Activated T-helper 1 cell treated with Interleukin-2 at 50 U/mL for 16 hours (primary cell): ENCODE measurements around the gene POLD3.

Experiments used
- DNase-seq: peaks from one replicate; pipeline ENCODE4 v3.0.0-alpha.2; 2020; ENCODE audit warnings: low read depth

The POLD3 gene

DNA sequence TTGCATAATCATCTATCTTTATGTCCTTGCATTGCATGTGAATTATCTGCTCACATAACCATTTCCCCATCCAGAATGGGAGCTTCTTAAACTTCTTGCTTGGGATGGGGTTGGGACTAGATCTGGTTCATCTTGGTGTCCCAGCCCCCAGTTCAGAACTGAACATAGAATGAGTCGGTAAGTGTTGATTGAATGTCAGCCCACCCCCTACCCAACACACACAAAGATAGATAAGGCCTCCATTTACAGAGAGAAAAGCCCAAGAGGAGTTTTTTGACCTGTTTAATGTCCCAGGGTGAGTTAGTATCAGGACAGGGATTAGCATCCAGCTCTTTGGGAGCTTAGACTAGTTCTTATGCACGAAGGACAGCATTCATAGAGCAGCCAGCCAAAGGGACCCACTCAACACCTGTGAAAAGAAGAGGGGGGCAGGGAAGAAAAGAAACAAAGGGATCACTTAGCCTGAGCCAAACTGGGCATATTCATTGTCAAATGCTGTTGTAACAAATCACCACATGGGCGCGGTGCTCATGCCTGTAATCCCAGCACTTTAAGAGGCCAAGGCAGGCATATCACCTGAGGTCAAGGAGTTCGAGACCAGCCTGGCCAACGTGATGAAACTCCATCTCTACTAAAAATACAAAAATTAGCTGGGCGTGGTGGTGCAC lies 81.4 kb downstream of the POLD3 start:
- DNase-seq, result no peak

DNA sequence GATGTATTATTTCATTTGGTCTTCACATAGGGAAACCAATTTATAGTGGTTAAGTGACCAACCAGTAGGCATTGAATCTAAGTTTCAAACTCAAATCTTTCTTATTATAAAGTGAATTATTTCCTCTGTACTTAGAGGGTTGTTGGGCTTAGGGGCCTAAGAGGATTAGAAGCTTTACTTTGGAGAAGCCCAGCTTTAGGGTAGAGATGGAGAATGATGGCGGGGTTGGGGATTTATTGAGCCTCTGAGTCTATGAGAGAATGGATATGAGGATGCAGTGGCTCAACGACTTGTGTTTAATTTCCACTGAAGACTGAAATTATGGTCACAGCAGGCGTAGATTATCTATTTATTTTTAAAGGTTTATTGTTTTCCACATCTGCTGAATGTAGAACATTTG lies 83.4 kb downstream of the POLD3 start:
- DNase-seq, result no peak

DNA sequence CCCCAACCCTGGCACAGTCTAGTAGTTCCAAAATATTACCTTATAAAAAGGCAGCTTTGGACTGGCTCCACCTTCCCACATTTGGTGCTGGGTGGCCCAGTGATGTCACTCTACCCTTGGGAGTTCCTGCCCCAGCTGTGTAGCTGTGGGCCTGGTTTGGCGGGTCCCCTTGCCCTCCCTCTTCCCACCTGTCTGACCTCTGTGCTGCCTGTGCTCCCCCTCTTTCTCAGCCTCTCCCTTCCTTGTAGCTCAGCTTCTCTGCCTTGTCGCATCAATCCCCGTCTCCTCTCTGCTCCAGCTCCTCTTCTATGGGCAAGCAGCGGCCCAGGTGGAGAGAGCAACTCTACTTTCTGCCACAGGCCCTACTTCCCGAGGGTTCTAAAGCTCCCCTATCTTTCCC lies 84.2 kb downstream of the POLD3 start:
- no peak for DNase-seq

DNA sequence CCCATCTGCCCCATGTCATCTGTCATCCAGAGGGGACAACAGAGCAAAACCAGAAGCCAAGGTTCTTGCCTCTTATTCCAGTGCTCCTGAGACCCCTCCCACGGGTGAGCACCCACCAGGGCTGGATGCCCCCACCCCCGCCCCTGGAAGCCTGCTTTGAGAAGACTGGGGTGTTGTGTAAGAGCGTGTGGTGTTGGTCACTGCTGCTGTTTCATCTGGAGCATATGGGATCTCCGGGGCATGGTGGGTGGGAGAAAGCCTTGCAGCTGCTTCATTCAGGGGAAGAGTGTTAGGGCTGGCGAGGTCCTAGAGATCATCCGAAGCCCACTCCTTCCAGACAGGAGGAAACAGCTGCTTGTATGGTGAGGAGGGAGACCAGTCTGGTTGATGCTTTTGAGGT lies 84.7 kb downstream of the POLD3 start:
- no peak for DNase-seq

DNA sequence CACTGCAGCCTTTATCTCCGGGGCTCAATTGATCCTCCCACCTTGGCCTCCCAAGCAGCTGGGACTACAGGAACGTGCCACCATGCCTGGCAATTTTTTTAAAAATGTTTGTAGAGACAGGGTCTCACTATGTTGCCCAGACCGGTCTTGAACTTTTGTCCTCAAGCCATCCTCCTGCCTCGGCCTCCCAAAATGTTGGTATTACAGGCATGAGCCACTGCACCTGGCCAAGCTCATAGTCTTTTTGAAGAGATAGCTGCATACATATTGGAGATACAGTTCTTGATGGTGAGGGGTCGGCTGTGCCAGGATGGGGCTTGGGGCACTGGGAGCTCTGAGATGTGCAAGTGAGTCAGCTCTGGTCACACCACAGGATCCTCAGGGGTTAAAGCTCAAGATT lies 85.7 kb downstream of the POLD3 start:
- DNase-seq, result no peak

DNA sequence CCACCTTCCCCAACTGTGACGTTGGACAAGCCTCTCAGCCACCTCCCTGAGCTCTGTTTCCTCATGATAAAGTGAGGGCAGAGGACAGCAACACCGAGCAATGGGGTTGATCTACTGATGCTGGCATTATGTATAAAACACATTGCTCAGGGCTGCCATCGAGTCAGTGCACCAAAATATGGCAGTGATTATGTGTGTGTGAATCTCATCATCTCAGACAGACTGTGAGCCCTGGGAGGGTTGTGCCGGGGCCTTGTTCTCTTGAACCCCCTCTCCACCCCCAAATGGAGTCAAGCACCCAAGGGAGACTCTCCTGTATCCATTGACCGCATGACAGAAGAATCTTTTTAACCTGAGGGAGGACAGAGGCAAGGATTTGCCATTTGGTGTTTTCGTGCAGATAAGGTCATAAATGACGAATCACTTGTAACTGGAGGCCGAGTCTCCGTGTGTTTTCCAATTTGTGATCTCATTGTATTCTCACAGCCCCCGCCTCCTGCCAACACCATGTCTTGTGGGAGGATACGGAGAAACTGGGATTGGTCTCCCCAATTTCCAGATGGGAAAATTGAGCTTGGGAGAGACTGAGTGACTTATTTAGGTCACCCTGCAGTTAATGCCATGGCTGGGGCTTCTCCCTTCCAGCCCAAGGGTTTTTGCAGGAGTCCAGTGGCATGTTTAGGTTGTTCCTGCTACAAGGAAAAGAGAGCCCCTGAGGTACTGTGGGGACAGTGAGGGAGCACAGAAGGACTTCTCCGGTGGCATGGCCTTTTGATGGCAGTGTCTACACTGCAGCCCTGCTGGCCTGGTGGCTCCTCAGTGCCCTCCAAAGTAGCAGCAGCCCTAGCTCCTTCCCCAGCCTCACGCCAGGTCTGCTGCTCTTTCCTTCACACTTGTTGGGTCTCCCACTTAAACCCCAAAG lies 86.5 kb downstream of the POLD3 start:
- DNase-seq, result no peak

DNA sequence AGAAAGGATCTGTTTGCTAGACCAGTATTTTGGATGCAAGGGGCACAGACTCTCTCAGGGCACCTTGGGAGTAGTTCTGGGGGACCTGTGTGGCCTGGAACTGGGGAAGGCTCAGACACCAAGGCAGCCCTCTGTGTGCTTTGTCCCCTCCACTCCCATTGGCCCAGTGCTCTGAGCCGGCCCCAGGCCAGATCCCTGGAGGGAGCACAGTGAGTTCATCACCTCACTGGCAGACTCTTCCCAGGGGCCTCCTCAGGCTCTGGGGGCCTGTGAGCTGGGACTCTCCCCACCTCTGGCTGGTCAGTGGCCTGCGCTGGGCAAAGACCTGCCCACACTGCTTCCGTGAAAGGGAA lies 87.1 kb downstream of the POLD3 start:
- DNase-seq, result no peak

DNA sequence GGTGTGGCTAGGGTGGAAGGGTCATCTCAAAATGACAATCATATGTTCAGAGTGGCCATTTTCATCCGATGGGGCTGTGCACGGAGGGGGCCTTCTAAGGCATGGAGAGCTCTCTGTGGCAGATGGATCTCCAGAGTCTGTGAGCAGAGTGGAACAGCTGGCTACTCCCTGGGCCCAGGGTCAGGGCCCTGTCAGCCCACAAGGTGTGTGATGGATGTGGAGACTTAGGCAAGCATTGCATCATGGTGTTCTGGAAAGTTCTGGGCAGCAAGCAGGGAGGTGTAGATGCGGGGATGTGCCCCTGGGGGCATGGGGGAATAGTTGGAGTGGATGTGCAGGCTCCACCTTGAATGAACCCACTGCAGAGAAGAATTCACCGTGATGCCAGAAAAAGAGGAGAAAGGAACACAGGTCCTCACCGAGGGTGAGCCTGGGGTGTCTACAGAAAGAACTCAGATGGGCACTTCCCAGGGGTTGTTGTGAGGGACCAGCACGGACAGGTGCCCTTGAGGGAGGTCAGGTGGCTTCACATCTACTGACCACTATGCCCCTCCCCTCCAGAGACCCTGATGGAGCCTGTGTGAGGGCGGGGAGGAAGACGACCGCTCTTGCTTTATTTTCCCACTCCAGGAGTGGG lies 87.8 kb downstream of the POLD3 start:
- DNase-seq, result no peak

DNA sequence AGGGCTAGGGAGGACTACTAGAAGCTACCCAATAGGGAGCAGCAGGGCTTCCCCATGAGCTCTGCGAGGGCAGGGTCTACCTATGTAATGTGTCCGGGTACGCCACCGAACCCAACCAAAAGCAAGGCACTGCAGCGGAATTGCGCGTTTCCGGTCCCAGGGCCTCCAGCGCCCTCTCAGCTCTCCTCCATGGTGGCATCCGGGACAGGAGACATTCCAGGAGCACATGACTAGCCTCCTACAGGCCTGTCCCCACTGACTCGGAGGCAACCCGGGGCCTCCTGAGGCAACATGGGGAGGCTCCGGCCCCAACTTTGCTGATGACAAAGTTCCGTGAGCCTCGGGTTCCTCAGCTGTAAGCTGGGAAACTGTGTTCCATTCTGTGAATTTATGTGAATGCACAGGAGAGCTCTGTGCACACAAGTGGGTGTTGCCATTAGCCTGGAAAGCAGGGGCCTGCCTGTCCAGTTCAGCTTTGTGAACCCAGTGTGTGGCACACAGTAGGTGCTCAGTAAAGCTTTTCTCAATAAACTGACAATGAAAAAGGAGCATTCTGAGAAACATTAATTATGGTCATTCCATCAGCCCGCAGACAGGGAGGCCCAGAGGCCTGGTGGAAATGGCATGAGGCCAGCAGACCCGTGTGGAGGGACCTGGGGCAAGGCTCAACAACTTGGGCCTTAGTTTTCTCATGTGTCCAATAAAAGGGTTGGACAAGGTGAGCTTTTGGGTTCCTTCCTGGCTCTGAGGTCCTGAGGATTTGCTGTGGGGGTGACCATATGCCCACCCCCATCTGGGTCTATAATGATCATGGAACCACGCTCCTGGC lies 88.5 kb downstream of the POLD3 start:
- DNase-seq, result no peak

DNA sequence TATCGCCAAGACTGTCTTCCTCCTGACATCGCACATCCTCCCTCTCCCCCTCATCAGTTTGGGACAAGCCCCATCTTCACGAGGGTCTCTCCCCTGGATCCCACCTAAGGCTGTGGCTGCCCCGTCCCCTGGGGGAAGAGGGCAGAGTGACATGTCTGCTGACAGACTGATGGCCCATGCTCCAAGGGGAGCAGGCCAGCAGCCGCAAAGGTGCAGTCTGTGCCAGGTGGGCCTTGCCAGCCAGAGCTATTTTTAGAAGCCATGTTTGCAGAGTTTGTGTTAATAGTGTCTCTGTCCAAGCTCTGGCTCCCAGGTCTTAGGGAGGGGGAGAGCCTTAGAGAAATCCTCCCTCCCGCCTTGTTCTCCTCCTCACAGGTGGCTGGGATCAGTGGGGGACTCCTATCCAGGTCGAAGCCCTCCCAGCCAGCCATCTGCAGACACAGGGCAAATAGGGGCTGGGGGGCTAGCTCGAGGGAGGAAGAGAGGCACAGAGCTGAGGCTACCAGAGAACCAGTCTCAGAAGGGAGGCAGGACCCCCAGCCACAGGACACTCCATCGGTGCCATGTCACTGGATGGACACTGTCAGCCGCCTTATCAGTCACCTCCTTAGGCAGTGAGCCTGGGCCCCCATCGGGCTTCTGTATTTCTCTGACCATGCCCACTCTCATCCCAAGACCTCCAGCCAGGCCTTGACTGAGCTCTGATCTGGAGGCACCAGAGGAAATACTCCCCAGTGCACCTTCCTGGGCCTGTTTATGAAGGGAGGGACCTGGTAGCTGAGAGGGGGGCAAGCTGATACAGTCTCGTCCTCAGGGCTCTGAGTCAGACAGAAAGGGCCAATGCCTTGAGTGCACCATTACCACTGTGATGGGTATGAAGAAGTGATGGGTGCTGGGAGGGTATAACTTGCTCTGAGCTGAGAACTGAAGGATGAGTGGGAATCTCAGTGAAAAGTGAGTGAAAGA lies 89.6 kb downstream of the POLD3 start:
- DNase-seq, result no peak

DNA sequence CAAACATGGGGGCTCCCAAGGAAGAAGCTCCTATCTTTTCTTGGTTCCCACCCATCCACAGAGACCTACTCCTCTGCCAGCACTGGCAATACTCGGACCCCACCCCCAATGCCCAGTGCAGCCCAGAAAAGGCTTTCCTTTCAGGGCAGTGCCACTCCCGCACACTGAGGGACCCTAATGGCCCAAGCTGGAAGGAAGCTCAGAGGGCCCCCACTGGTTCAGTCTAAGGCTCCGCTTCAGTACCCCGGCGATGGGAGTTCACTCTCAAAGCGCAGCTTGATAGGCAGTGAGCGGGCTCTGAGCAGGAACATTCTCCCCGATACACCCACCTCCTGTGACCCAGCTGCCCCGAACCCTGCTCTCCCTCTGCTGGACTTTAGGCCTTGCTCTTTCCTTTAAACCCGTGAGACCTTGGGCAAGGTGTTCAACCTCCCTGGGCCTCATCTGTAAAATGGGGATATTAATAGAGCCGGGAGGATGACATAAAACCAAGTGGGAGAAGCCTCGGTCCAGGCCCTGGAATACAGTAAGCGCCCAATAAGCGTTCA lies 90.4 kb downstream of the POLD3 start:
- DNase-seq, result no peak

DNA sequence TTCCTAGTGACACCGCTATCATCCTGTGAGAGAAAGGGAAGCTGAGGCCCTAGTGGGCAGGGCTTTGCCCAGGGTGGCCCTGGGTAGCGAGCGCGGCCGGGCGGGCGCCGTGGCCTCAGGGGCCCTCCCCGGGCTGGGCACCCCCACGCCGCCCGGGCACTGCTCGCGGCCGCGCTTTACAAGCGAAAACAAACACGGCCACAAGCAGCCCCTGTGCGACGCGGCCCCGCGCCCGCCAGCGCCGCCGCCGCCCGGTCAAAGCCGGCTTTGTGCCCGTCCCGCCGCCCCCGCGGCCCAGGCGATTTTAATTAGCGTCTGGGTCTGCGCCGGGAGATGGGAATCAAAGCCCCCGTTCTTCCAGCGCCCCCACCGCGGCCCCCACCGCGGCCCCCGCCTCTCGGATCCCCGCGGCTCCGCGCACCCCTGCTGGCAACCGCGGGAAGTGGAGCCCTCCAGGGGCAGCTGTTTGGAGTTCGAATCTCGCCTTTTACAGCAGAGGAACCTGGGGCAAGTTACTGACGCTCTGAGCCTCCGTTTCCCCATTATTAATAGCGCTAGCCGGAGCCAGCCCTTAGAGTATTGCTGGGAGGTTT lies 91.0 kb downstream of the POLD3 start:
- no peak for DNase-seq

DNA sequence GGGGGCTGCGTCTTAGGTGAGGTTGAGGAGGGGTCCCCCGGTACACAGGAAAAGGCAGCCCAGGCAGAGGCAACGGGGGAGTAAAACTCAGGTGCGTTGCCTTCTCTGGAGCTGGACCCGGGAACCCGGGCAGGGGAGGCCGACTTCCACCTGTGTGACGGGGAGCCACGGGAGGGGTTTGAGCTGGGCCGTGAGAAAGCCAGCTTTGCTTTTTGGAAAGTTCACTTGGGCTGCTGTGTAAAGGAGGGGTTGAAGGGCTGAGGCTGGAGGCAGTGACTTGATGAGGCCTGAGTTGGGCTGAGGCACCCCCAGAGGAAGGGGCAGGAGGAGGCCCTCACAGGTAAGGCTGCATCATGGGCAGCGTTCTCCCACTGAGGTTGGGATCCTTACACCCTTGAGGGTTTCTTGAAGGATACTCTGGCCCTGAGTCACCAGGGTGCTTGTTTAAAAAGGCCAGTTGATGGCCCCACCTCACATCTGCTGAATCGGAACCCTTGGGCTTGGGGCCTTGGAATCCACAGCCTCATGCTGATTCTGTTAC lies 91.6 kb downstream of the POLD3 start:
- no peak for DNase-seq

DNA sequence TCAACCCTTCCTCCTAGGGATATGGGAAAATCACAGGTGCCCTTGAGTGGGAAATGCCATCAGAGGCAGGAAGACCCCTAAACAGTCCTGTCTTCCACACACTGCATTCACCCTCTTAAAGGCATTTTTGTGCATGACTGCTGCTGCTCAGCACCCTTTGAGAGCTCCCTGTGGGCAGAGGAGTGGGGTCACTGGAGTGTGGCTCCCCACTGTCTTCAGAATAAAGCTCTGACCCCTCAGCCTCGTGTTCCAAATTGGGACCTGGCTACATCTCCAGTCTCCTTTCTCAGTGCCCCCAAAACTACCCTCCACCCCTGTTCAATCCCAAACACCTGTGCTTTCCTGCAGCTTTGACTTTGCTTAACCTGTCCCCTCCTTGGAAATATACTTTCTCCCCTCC lies 92.3 kb downstream of the POLD3 start:
- DNase-seq, result no peak

DNA sequence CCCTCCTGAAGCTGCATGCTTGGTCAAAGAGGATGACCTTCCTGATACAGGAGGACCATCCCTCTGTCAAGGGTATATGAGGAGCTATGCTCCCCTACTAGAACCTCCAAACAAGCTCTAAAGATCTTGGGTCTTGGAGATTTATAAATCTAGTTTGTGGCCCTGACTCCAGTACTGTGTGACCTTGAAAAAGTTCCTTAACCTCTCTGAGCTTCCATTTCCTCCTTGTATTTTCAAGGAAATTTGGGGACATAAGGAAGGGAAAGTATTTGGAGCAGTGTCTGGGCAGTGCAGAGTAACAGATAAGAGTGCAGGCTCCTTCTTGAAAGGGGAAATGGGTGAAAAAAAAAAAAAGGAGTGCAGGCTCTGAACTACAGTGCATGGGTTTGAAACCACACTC lies 93.0 kb downstream of the POLD3 start:
- no peak for DNase-seq

DNA sequence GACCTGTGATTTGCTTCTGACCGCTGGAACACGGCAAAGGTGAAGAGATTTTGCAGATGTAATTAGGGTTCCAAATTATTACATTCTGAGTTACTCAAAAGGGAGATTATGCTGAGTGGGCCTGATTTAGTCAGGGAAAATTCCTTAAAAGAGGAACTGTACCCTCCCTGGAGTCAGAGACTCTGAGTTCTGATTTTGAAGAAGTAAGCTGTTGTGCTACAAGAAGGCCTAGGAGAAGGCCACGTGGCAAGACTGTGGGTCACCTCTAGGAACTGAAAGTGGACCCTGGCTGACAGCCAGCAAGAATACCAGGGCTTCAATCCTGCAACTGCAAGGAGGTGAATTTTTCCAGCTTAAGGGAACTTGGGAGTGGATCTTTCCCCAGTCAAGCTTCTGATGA lies 93.5 kb downstream of the POLD3 start:
- DNase-seq, result no peak

DNA sequence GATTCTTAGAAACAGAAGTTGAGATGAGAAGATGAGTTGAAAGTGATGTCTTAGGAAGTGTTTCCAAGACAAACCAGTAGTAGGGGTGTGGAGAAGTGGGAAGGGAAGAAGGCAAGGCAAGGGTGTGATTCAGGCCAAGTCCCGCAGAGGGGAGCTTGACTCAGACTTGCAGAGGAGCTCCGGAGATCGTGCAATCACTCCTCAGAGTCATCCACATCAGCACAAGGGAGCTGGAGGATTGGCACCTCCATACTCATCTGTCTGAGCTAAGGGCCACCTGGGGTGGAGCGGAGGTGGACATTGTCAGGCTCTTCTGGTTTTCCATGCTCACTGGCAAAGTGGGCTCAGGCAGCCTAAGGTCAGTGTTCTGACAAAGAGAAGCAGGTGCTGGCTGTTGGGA lies 94.4 kb downstream of the POLD3 start:
- no peak for DNase-seq

DNA sequence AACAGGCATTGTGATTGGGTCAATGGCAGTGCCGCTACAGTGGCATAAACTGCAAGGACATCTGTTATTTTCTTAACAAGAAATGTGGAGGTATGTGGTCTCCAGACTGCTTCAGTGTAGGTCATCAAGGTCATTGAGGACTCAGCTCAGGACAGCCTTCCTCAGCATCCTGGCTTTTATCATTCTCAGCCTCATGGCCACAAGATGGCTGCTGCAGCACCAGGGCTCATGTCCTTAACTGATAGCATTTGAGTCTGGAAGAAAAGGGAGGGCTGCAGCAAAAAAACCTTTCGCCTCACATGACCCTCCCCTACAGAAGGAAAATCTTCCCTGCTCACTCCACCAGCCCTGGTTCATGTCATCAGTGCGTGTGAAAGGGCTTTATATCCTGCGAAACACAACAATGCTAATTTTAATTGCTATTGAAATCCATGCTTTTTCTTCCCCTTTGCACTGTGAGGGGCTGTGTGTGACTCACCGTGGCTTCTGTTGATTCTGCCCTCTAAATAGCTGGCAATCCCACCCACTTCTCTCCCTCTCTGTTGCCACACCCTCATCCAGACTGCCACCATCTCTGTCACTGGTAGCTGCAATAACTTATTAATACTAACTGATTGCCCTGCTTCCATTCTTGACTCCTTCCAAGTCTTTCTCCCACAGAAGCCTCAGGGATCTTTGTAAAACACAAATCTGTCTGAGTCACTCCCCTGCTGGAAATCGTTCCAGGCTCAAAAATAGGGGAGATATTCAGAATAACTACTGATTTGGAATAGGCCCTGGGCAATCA lies 95.0 kb downstream of the POLD3 start:
- DNase-seq, result no peak

DNA sequence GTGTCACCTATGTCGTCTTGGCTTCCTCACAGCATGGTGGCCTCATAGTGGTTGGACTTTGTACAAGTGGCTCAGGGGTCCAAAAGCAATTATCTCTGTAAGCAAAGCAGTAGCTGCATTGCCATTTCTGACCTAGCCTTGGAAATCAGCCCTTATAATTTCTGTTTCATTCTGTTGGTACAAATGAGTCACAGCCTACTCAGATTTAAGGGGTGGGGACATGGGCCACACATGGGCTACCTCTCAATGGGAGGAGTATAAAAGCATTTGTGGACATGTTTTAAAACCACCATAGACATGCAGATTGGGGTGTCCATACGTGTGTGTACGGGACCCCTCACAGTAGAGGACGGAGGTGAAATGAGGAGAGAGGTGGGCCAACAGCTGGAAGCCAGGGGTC lies 97.3 kb downstream of the POLD3 start:
- DNase-seq, result no peak
